Activated T-helper 1 cell treated with anti-CD3 and anti-CD28 coated beads, Interleukin-2, amount 50 U/mL, for 16 hours (primary cell): ENCODE data around the gene TNPO1.
"Not testable (repeated sequence)": the region's sequence is repeated elsewhere in the genome, so short reads cannot be mapped to it uniquely, and the experiment has no call there.

ENCODE experiments used
- DNase-seq, 2 donors: peaks; one replicate each; pipeline ENCODE4 v3.0.0-alpha.2; 2020; ENCODE audit warnings: low read depth in 1 of 2, low spot score in 1 of 2

TNPO1 gene

GRCh38 chr5:72925336-72926010 is 109.0 kb downstream of the TNPO1 start:
- DNase-seq: no peak

- not testable (repeated sequence) for DNase-seq
Measured at GRCh38 chr5:72932686-72933085, 116.2 kb downstream of the TNPO1 start.

- not testable (repeated sequence) for DNase-seq
Measured at GRCh38 chr5:72934953-72935725, 118.7 kb downstream of the TNPO1 start.

- DNase-seq: no peak
Measured at GRCh38 chr5:72936893-72937292, 120.4 kb downstream of the TNPO1 start.

GRCh38 chr5:72937517-72938061 is 121.1 kb downstream of the TNPO1 start:
- DNase-seq: no peak

GRCh38 chr5:72938206-72938605 is 121.7 kb downstream of the TNPO1 start:
- no peak for DNase-seq

GRCh38 chr5:72940082-72940481 is 123.6 kb downstream of the TNPO1 start:
- no peak for DNase-seq

- no peak for DNase-seq
Measured at GRCh38 chr5:72943307-72943706, 126.8 kb downstream of the TNPO1 start.

- DNase-seq: no peak
Measured at GRCh38 chr5:72947498-72947897, 131.0 kb downstream of the TNPO1 start.

GRCh38 chr5:72949481-72949880 is 133.0 kb downstream of the TNPO1 start:
- DNase-seq: no peak

- DNase-seq: no peak
Measured at GRCh38 chr5:72951671-72952468, 135.4 kb downstream of the TNPO1 start.

- DNase-seq: no peak
Measured at GRCh38 chr5:72954389-72954788, 137.9 kb downstream of the TNPO1 start.

GRCh38 chr5:72955143-72955767 is 138.8 kb downstream of the TNPO1 start:
- DNase-seq: peak in 1 of 2 donors; percentile 1

- DNase-seq: peak; percentile 93 to 95
Measured at GRCh38 chr5:72955768-72956323, 139.4 kb downstream of the TNPO1 start, which contains the start of gene FCHO2. TSS of gene FCHO2 (plus strand) at chr5:72956041. CDS start at chr5:72956097, 56 bp downstream.

GRCh38 chr5:72956324-72957140 is 140.1 kb downstream of the TNPO1 start:
- peak in 1 of 2 donors; percentile 5 for DNase-seq

GRCh38 chr5:72957337-72957736 is 140.9 kb downstream of the TNPO1 start:
- no peak for DNase-seq

- no peak for DNase-seq
Measured at GRCh38 chr5:72959257-72959656, 142.8 kb downstream of the TNPO1 start.
